Activated CD8-positive, alpha-beta T cell treated with anti-CD3 and anti-CD28 coated beads for 36 hours (primary cell): Measurements from ENCODE around the gene TUBA8. TPM values are rescaled to one million over a fixed set of nuclear protein-coding genes. Genes with fewer than 3 reads are reported as not detected.
"Not testable (repeated sequence)": the region's sequence is repeated elsewhere in the genome, so short reads cannot be mapped to it uniquely, and the experiment has no call there.

Experiments
- ATAC-seq: fragments of 200-7000 bp; cut with Tn5 transposase; one replicate; pipeline ENCODE4 v1.10.0; 2021; ENCODE audit warnings: mild to moderate bottlenecking, moderate library complexity
- CTCF ChIA-PET: fragments of 350-600 bp; sonication (Branson Sonifier 250); formaldehyde crosslinking; loops from one replicate; lab custom pipeline; 2021; ENCODE audit warnings: antibody characterized with exemption; lab: Charles Lee
- POLR2A ChIA-PET: fragments of 350-600 bp; sonication (Branson Sonifier 250); formaldehyde crosslinking; loops from one replicate; lab custom pipeline; 2021; ENCODE audit warnings: antibody characterized with exemption; lab: Charles Lee
- DNase-seq: peaks from one replicate; pipeline ENCODE4 v3.0.0-alpha.2; 2020
- H3K27ac Mint-ChIP-seq: one replicate; pipeline ENCODE4 v1.8.0; 2021; ENCODE audit warnings: mild to moderate bottlenecking, mixed read lengths
- H3K27me3 Mint-ChIP-seq: one replicate; pipeline ENCODE4 v1.8.0; 2021; ENCODE audit warnings: mixed read lengths
- H3K36me3 Mint-ChIP-seq: one replicate; pipeline ENCODE4 v1.8.0; 2021; ENCODE audit warnings: low read depth, mixed read lengths
- H3K4me1 Mint-ChIP-seq: one replicate; pipeline ENCODE4 v1.8.0; 2021; ENCODE audit warnings: low read depth, mixed read lengths
- H3K4me3 Mint-ChIP-seq: one replicate; pipeline ENCODE4 v1.8.0; 2021; ENCODE audit warnings: mild to moderate bottlenecking, moderate library complexity, mixed read lengths
- H3K9me3 Mint-ChIP-seq: one replicate; pipeline ENCODE4 v1.8.0; 2021; ENCODE audit warnings: mixed read lengths
- CTCF ChIP-seq: fragments of 200-600 bp; IDR thresholded peaks from one replicate; pipeline ENCODE4 v1.8.0; 2022; ENCODE audit warnings: antibody characterized with exemption, mild to moderate bottlenecking
- intact Hi-C: fragments of 100-400 bp; cut with micrococcal nuclease; formaldehyde crosslinking; loops from one replicate; pipeline ENCODE4 v1.10.0; 2022
- total RNA-seq, 2 experiments: library from RNA; stranded (reverse); gene quantifications; one replicate each; pipeline ENCODE4 v1.2.3, GENCODE V29; 2021

The TUBA8 gene
- total RNA-seq, 2 experiments from 2014 or later, result 0.56 to 0.85 TPM

- H3K9me3 Mint-ChIP-seq, result no peaks in the 10 kb centered on the region
- TF ChIP-seq CTCF, result peak; percentile 73
- no peak overlapping the region for H3K27ac Mint-ChIP-seq
- peak; percentile 76 for DNase-seq
- intact Hi-C loops, result no loop called here
- H3K27me3 Mint-ChIP-seq, result no peaks in the 10 kb centered on the region
- CTCF ChIA-PET, result interaction anchor here (1.2 to 1.4 kb wide), 4 partner anchors 22 to 327 kb away, joined by 3 to 4 read pairs (median 4); no protein-coding TSS in a partner anchor
- peak; percentile 71 for ATAC-seq
- H3K4me3 Mint-ChIP-seq, result no peak overlapping the region
- H3K36me3 Mint-ChIP-seq, result no peaks in the 10 kb centered on the region
- H3K4me1 Mint-ChIP-seq, result peaks cover 7% of the 10 kb centered on the region
- POLR2A ChIA-PET, result no interaction called here
Measured at GRCh38 chr22:18156878-18157713, 46.5 kb downstream of the TUBA8 start.

- ATAC-seq (no peak), DNase-seq (no peak)
- intact Hi-C loops, result no loop called here
- Mint-ChIP-seq H3K36me3 (no peaks in the 10 kb centered on the region), H3K27me3 (no peaks in the 10 kb centered on the region), H3K4me3 (no peak overlapping the region), H3K4me1 (peaks cover 2% of the 10 kb centered on the region), H3K27ac (no peak overlapping the region), H3K9me3 (no peaks in the 10 kb centered on the region)
- CTCF ChIA-PET, result interaction anchor here (1.3 kb wide), 2 partner anchors 22 to 82 kb away, joined by 3 to 4 read pairs; no protein-coding TSS in a partner anchor
- POLR2A ChIA-PET, result no interaction called here
- TF ChIP-seq CTCF, result no peak
Measured at GRCh38 chr22:18157714-18158028, 47.1 kb downstream of the TUBA8 start.

GRCh38 chr22:18160641-18161040 is 50.0 kb downstream of the TUBA8 start:
- H3K4me3 Mint-ChIP-seq, H3K36me3 Mint-ChIP-seq, CTCF ChIA-PET, intact Hi-C loops, POLR2A ChIA-PET, H3K4me1 Mint-ChIP-seq, H3K9me3 Mint-ChIP-seq, H3K27me3 Mint-ChIP-seq, ATAC-seq, DNase-seq, H3K27ac Mint-ChIP-seq: not testable (repeated sequence)

GRCh38 chr22:18163843-18164242 is 53.2 kb downstream of the TUBA8 start:
- H3K27ac Mint-ChIP-seq, H3K9me3 Mint-ChIP-seq, H3K4me3 Mint-ChIP-seq, H3K4me1 Mint-ChIP-seq, intact Hi-C loops, H3K27me3 Mint-ChIP-seq, ATAC-seq, H3K36me3 Mint-ChIP-seq, POLR2A ChIA-PET, CTCF ChIA-PET, DNase-seq: not testable (repeated sequence)

GRCh38 chr22:18164584-18164983 is 54.0 kb downstream of the TUBA8 start:
- POLR2A ChIA-PET, H3K27ac Mint-ChIP-seq, CTCF ChIA-PET, intact Hi-C loops, H3K4me3 Mint-ChIP-seq, H3K27me3 Mint-ChIP-seq, H3K4me1 Mint-ChIP-seq, DNase-seq, ATAC-seq, H3K9me3 Mint-ChIP-seq: not testable (repeated sequence)
- peaks cover 10% of the 10 kb centered on the region for H3K36me3 Mint-ChIP-seq

GRCh38 chr22:18165356-18165755 is 54.7 kb downstream of the TUBA8 start:
- H3K9me3 Mint-ChIP-seq, ATAC-seq, DNase-seq, POLR2A ChIA-PET, H3K27me3 Mint-ChIP-seq, CTCF ChIA-PET, H3K4me1 Mint-ChIP-seq, H3K27ac Mint-ChIP-seq, H3K4me3 Mint-ChIP-seq, intact Hi-C loops: not testable (repeated sequence)
- peaks cover 10% of the 10 kb centered on the region for H3K36me3 Mint-ChIP-seq

- H3K27me3 Mint-ChIP-seq, CTCF ChIA-PET: not testable (repeated sequence)
Measured at GRCh38 chr22:18170284-18170683, 59.7 kb downstream of the TUBA8 start.

GRCh38 chr22:18172203-18172602 is 61.6 kb downstream of the TUBA8 start:
- H3K36me3 Mint-ChIP-seq, H3K27me3 Mint-ChIP-seq, intact Hi-C loops, H3K4me3 Mint-ChIP-seq, H3K27ac Mint-ChIP-seq, CTCF ChIA-PET, H3K9me3 Mint-ChIP-seq, POLR2A ChIA-PET, DNase-seq, ATAC-seq, H3K4me1 Mint-ChIP-seq: not testable (repeated sequence)

More at GRCh38 chr22:18170284-18170683, 59.7 kb downstream of the TUBA8 start:
- DNase-seq, H3K4me1 Mint-ChIP-seq, H3K36me3 Mint-ChIP-seq, H3K9me3 Mint-ChIP-seq, H3K4me3 Mint-ChIP-seq, intact Hi-C loops, POLR2A ChIA-PET, H3K27ac Mint-ChIP-seq, ATAC-seq: not testable (repeated sequence)

- H3K36me3 Mint-ChIP-seq, DNase-seq, H3K27me3 Mint-ChIP-seq, ATAC-seq, H3K9me3 Mint-ChIP-seq, H3K4me3 Mint-ChIP-seq, intact Hi-C loops, H3K27ac Mint-ChIP-seq, CTCF ChIA-PET, POLR2A ChIA-PET, H3K4me1 Mint-ChIP-seq: not testable (repeated sequence)
Measured at GRCh38 chr22:18172776-18173175, 62.2 kb downstream of the TUBA8 start.

- H3K36me3 Mint-ChIP-seq, H3K27me3 Mint-ChIP-seq, H3K9me3 Mint-ChIP-seq, POLR2A ChIA-PET, CTCF ChIA-PET, DNase-seq, ATAC-seq, H3K4me3 Mint-ChIP-seq, H3K27ac Mint-ChIP-seq, intact Hi-C loops, H3K4me1 Mint-ChIP-seq: not testable (repeated sequence)
Measured at GRCh38 chr22:18173441-18173840, 62.8 kb downstream of the TUBA8 start.
